ENCODE results near the gene BBC3.
"Not testable (repeated sequence)": the region's sequence is repeated elsewhere in the genome, so short reads cannot be mapped to it uniquely, and the experiment has no call there.

Gene BBC3, protein sequence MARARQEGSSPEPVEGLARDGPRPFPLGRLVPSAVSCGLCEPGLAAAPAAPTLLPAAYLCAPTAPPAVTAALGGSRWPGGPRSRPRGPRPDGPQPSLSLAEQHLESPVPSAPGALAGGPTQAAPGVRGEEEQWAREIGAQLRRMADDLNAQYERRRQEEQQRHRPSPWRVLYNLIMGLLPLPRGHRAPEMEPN

DNA sequence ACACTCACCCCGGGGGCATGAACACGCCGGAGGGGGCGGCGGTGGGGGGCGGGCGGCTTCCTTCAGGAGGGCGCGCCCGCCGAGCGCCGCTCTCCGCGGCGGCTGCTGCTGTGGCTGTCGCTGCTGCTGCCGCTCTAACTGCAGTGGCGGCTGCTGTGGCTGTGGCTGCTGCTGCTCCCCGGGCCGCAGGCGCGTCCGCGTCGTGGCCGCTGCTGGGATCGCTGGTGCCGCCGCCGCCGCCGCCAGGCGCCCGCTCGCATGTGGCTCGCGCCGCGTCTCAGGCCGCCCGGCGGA lies at the start of gene BBC3:
BBC3 (minus strand) TSS at position 279 of the 294 bp plus-strand sequence. CDS start 2,768 bp downstream, outside the sequence.
- DNase-seq: no peak

DNA sequence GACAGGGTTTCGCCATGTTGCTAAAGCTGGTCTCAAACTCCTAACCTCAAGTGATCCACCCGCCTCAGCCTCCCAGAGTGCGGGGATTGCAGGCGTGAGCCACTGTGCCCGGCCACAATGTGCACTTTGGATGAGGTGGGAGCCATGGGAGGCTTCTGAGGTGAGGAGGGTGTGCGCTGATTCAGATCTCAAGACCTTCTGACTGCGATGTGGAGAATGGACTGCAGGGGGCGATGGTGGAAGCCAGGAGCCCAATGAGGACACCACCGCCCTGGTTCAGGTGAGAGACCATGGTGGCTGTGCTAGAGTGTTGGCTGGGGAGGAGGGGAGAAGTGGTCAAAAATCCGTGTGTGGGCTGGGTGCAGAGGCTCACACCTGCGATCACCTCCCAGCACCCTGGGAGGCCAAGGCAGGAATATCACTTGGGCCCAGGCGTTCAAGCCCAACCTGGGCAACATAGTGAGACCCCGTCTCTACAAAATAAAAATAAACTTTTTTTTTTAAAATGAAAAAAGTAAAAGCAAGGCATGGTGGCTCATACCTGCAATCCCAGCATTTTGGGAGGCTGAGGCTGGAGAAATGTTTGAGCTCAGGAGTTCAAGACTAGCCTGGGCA lies 49.3 kb upstream of the BBC3 start:
- no peak for DNase-seq

DNA sequence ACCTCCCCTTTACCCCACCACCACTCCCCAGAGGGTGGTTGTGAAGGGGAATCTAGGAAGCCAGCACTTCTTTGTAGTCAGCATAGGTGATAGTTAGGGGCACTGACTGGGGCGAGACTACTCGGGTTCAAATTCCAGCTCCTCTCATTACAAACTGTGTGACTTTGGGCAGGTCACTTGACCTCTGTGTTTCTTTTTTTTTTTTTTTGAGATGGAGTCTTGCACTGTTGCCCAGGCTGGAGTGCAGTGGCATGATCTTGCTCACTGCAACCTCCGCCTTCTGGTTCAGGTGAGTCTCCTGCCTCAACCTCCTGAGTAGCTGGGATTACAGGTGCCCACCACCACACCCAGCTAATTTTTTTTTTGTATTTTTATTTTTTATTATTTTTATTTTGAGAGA lies 45.5 kb upstream of the BBC3 start:
- not testable (repeated sequence) for DNase-seq

DNA sequence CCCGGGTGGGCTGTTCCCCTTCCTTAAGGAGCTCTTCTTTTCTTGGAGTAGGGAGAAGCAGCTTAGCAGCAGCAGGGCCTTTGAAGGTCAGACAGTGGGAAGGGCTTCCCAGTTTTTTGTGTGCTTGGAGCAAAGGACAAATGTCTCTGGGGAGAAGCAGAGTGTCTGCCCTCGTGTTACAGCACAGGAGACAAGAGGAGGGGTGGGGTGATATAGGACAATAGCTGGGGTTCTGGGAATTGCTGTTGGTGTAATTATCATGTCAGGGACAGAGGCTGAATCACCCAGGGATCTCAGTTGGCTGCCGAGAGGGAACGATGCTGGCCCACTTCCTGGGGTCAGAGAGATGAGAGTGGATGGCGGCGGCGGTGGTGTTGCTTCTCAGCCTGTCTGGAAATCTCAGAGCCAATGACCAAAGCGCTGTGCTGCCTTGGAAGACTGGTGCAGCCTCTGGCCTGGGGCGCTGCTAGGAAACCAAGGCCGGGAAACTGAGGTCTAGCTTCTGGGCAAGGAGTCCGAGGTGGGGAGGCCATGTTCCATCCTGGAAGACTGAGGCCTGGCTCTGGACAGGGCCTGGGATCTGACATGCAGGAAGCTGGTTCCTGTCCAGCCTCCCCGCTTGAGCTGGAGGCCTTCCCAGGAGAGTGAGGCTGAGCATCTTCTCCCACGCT lies 44.9 kb upstream of the BBC3 start:
- no peak for DNase-seq

DNA sequence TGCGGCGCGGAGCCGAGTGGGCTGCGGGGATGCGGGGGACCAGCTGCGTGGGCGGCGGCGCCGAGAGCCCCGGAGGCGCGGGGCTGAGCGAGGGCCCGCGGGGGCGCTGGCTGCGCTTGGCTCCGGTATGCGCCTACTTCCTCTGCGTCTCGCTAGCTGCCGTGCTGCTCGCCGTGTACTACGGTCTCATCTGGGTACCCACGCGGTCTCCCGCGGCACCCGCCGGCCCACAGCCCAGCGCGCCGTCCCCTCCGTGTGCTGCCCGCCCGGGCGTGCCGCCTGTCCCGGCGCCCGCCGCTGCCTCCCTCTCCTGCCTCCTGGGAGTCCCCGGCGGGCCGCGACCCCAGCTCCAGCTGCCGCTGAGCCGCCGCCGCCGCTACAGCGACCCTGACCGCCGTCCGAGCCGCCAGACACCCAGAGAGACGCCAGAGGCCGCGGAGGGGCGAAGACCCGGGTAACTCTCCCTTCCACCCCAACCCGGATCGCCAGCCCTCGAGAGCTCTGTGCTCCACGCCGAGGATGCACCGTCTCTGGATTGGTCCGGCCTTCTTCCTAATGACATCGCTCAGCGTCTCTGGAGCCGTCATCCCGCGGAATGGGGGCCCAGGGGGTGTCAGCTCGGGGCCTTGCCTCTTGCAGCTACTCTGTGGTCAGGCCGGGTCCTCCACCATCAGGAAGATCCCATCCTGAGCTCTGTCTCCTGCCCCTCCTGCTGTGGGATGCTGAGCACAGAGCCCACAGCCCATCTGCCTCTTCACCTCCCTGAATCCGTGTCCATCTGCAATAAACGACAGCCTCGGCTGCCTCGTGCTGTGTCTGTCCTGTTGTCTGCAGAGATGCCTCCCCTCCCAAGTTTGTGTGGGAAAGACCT lies 44.1 kb upstream of the BBC3 start:
- no peak for DNase-seq

DNA sequence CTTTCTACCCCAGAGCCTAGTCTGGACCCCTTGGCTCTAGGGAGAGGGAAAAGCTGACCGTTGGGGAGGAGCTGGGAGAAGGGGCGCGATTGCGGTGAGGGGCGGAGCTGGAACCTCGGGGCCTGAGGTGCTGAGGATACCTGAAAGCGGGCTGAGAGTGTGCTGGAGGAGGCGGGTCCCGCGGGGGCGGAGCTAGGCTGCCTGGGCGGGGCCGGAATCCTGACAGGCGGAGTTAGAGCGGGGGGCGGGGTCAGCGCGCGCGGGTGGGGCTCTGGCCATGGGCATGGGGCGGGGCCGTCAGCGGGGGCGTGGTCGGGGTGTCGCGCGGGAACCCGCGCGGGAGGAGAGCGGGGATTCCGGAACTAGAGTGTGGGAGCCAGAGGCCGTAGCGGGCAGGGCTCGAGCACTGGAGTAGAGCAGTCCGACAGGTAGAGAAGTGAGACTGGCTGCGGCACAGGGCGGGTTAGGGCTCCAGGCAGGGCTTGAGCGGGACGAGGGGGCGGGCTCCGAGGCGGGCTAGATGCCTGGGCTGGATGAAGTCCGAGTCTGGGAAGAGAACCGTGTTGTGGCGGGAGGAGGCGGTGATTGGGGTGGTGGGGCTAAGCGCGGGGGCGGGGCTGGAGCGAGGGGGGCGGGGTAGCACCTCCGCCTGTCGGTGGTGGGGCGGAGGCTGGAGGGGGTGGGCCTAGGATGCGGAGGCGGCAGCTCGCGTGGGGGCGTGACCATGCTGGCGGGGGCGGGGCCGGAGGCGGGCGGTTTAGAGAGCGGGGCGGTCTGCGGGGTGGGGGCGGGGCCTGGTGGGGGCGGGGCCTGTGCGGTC lies 43.3 kb upstream of the BBC3 start, which contains the start of gene INAFM1:
INAFM1 (plus strand) TSS at position 815 of the 820 bp plus-strand sequence. CDS start 35 bp downstream, outside the sequence.
- DNase-seq: peak; percentile 92

DNA sequence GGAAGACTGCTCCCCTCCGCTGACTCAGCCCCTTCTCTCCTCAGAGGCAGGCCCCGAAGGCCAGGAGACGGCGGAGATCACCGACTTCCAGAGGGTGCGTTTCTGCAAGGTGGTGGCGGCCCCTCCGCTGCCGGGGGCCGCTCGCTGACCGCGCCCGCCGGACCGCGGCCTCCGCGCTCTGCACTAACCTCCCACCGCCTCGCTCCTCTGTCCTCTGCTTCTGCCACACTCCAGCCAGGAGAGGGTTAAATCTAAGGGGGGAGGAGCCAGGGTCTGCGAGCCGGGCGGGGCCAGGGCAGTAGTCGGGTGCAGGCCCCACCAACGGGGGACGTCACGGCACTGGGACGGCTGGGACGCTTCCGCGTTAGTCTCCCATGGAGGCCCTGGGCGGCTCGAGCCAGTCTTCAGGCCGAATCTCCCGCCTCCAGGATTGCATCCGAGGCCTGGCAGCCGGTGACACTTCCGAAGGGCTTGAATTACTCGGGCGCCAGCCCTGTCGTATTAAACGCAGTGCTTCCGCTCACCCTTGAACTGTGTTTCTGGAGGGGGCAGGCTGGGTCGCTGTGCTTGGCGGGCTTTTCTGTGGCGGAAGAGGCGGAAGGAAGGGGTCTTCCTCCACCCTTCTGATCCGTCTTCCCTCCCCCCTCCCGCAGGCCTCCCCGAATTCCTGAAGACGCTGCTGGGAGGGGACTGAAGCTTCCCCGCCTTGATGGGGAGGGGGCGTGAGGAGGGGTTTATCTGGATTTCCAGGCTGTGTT lies 42.5 kb upstream of the BBC3 start:
- DNase-seq: peak; percentile 77

DNA sequence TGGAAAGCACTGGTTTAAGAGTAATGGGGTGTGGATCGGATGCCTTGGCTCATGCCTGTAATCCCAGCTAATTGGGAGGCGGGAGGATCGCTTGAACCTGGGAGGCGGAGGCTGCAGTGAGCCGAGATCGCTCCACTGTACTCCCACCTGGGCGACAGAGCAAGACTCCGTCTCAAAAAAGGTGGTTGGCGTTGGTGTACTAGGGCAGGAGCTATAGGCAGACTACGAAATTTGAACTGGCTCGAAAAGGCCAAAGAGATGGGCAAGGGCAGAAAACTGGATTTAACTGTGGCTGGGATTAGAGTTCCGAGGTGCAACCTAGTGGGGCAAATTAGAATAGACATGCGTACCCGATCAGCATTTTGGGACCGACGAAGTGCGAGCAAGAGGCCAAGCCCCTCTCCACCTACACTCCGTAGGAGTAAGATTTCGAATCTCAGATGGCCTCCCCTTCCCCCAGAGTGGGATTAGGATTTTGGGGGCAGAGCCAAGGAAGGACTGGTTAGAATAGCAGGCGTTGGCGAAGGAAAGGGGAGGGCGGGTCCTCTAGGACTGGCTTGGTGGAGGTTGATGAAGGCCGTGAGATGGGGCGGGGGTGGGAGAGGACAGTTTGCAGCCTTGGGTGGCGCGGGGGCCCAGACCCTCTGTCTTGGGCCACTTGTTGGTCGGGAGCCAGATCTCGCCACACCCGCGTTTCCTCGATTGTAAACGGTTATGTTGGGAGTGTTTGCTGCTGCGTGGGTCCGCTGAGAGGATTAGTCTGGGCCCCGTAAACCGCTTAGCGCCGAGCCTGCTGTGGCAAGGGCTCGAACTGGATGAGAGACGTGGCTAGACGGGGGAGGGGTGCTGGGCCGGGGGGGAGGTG lies 41.7 kb upstream of the BBC3 start:
- DNase-seq: no peak

DNA sequence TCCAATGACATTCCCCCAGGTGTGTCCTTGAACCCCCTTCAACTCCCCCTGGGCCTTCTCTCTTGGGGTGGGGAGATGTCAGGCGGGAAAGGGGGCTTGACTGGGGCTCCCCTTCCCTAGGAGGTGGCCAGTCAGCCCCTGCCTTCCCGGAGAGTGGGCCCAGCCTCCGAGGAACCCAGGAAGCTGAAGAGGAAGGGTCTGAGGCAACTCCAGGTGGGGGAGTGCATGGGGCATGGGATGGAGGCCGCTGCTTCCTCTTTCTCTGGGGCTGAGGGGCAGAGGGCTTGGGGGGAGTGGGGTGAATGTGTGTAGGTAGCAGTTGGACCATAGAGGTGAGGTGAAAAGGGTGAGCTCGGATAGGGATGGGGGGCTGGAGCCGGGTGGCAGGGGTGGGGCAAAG lies 41.0 kb upstream of the BBC3 start:
- DNase-seq: no peak

DNA sequence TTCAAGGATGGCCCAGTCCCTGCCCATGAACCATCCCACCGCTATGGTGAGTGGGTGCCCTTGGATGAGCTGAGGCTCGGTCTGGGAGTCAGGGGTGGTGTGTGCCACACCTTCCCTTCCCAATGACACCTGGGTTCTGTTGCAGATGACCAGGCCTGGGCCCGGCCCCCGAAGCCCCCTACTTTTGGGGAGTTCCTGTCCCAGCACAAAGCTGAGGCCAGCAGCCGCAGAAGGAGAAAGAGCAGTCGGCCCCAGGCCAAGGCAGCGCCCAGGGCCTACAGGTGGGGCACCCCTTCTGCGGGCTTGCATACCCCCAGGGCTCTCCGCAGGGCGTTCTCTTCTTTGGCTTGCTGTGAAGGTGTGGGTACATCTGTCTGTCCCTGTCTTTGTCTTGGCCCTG lies 39.4 kb upstream of the BBC3 start:
- DNase-seq: no peak

DNA sequence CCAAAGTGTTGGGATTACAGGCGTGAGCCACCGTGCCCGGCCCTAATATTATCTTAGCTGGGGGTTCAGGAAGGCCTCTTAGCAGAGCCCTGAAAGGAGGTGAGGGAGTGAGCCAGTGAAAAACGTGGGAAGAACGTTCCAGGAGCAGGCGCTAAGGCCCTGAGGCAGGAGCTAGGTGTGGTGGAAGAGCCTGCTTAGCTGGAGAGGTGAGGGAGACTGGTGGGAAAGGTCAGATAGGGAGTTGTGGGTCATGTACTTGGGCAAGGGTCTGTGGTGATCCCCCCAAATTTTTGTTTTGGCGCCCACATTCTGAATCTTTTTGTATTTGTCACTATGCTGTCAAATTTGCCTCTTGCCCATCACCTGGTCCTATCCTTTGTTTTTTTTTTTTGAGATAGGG lies 38.6 kb upstream of the BBC3 start:
- DNase-seq: no peak

DNA sequence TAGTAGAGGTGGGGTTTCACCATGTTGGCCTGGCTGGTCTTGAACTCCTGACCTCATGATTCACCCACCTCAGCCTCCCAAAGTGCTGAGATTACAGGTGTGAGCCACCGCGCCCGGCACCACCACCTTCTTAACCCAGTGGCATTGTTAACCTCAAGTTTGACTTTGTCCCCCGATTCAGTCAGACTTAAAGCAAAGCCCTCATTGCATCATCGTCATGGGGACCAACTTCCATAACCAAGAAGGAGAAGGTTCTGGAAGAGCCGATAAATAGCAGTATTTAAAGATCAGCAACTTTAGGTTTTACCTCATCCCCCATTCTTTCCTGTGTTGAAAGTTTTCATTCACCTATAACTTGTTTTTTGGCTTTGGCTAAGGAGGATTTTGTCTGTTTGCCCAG lies 37.0 kb upstream of the BBC3 start:
- DNase-seq: no peak

DNA sequence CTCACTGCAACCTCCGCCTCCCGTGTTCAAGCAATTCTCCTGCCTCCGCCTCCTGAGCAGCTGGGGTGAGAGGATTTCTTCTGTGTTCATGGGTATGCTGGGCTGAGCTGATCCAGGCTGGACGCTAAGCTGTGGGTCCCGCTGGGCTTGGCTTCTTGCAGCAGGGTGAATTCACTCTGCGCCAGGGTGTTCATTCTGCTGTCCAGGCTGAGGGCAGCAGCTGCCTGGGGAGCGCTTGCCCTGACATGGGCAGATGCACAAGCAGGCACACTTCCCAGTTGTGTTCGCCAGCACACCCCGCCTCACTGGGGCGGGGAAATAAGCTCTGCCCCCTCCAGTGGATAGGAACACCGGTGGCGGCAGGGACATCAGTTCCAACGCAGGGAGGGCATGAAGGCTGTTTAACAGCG lies 36.4 kb upstream of the BBC3 start:
- no peak for DNase-seq

DNA sequence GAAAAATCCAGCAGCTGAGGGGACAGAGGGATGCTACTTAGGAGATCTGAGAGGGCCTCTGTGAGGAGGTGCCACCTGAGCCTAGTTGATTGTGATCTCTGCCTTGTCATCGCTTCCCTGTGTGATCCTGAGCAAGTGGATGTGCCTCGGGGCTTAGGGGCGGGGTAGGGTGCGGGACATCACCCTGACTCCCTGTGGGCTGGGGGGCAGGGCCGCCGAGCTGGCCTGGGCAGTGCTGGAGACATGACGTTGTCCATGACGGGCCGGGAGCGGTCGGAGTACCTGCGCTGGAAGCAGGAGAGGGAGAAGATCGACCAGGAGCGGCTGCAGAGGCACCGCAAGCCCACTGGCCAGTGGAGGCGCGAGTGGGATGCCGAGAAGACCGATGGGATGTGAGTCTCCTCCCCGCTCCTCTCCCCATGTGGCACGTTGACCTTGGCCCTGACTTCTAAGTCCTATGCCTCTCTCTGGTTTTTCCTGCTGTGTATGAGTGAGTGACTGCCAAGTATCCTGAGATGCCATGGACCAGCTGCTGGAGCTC lies 35.5 kb upstream of the BBC3 start:
- DNase-seq: no peak

DNA sequence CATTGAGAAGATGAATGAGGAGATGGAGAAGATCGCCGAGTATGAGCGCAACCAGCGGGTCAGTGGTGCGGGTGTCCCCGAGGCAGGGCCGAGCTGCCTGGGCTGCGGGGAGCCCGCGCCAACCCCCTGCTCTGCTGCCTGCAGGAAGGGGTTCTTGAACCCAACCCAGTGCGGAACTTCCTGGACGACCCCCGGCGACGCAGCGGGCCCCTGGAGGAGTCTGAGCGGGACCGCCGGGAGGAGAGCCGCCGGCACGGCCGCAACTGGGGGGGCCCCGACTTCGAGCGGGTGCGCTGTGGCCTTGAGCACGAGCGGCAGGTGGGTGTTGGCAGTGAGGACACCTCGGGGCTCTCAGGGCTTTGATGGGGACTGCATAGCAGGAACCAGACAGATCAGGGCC lies 33.6 kb upstream of the BBC3 start:
- no peak for DNase-seq

DNA sequence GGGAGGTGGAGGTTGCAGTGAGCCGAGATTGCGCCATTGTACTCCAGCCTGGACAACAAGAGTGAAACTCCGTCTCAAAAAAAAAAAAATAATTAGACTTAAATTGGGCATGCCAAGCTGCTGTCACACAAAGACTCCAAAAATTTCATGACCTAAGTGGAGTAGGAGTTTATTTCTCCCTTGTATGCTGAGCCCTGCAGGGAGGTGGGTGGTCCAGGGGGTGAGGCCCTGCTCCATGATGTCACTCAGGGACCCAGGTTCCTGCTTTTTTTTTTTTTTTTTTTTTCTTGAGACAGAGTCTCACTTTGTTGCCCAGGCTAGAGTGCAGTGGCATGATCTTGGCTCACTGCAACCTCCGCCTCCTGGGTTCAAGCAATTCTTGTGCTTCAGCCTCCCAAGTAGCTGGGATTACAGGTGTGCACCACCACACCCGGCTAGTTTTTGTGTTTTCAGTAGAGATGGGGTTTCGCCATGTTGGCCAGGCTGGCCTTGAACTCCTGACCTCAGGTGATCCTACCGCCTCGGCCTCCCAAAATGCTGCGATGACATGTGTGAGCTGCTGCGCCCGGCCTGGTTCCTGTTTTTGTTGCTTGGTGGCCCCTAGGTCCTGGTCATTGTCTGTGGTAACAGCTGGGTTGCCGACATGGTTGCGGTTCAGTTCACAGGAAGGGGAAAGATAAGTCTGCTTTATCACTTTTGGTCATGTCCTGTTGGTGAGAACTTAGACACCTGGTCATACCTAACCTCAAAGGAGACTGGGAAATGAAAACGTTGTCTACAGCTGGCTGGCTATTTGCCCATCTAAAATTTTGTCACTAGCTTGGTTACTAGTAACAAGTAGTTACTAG lies 31.2 kb upstream of the BBC3 start:
- not testable (repeated sequence) for DNase-seq

DNA sequence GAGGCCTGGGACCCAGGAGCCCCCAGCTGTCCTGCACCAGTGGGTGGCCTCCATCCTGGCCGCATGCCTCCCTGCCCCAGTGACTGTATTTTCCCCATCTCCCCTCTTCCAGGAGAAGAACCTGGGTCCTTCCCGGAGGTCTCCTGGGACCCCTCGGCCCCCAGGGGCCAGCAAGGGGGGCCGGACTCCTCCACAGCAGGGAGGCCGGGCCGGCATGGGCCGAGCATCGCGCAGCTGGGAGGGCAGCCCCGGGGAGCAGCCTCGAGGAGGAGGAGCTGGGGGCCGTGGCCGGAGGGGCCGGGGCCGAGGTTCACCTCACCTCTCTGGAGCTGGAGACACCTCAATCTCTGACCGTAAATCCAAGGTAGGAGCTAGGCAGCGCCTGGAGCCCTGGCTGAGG lies 29.5 kb upstream of the BBC3 start:
- DNase-seq: no peak

DNA sequence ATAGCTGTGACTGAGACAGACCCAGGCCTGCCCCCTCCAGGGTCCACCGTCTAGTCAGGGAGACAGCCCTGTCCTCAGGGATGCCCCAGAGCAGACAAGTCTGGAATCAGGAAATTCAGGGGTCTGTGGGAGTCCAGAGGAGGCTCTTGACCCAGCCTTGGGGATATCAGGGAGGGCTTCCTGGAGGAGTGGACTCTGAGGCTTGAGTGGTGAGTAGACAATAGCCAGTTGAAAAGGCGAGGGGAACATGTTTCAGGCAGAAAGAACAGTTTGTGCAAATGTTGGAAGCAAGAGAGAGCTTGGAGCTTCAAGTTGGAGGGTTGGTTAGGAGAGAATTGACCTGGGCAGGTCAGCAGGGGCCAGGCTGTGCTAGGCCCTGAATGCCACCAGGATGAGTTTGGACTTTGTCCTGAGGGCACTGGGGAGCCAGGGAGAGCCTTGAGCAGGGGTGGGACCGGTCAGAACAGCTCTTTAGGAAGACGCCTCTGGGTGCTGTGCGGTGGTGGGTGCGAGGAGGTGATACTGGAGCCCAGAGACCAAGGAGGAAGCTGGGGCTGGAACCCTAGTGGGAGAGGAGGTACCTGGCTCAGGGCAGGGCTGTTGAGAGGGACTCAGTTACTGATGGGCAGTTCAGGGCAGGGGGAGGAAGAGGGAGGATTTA lies 28.0 kb upstream of the BBC3 start:
- DNase-seq: no peak

DNA sequence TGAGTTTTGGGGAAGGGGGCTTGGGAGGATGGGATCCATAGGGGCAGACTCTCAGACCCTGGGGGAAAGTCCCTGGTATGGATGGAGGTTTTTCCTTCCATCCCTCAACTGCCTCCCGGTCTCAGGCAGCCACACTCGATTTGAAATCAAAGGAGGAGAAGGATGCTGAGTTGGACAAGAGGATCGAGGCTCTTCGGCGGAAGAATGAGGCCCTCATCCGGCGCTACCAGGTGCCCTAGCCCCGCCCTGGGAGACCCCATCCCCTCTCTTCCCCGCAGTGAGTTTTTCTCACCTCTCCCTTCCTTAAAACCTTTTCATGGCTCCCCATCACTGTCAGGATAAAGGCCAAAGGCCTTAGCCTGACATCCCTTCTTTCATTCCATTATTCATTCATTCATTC lies 27.4 kb upstream of the BBC3 start:
- no peak for DNase-seq

All from GOT3 (cell line).